Cardiac septum (tissue), 1 donor: ENCODE measurements around the gene STK4. TPM values are rescaled to one million over a fixed set of nuclear protein-coding genes. Genes with fewer than 3 reads are reported as not detected.
"Not testable (repeated sequence)": the region's sequence is repeated elsewhere in the genome, so short reads cannot be mapped to it uniquely, and the experiment has no call there.

Source experiments
- DNase-seq: peaks from one replicate; pipeline ENCODE4 v3.0.0-alpha.2; 2020; ENCODE audit warnings: low spot score
- intact Hi-C: fragments of 100-400 bp; cut with DNase I; formaldehyde crosslinking; loops from one replicate; pipeline ENCODE4 v1.14.0; 2022
- total RNA-seq: library from RNA; stranded (reverse); fragmentation: NEBNext Ultra II Directional; extraction: Animal tissue kit (Norgen Biotek cat#: 25700); gene quantifications from one replicate; pipeline ENCODE4 v1.2.1, GENCODE V29; 2021
- donor health status: DM: no; HTN: no; CAD: no.

The STK4 gene
- total RNA-seq, 1 donor from 2014 or later, result 11.3 TPM

DNA sequence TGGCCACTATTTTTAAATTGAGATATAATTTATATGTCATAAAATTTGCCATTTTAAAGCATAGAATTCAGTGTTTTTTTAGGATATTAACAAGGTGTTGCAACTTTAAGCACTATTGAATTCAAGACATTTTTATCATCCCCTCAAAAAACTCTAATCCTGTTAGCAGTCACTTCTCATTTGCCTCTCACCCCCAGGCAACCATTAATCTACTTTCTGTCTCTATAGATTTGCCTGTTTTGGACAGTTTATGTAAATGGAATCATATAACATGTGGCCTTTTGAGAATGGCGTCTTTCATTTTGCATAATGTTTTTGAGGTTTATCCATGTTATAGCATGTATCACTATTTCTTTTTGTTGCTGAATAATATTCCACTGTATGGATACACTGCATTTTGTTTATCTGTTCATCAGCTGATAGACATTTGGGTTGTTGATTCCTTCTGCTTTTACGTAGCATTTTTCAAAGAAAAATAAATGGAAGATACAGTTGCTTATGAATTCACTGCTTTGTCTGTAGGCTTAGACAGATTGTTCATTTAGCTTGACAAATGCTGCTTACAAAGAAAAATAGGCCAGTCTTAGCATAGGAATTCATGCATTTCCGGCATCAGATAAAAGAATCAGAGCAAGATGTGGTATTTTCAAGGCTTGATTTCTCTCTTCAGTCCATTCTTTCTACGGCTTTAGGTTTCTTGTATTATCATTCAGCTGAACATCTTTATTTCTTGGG, 52.9 kb downstream of the STK4 start:
- DNase-seq, result no peak
- intact Hi-C loops, result no loop called here

DNA sequence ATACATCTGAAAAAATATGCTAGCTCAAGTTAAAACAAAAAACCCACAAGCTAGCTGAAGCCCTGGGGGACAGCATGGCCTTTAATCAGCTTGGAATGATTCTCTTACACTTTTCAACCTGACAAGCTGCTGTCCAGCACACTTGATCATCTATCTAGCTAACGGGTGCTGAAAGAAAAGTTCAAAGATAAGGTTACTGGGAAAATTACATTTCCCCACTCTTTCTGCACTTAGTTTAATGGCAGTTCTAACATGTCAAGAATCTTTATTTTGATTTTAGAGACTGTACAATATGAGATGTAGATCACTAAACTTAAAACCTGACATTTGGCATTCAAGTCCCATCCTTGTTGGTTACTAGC, 53.4 kb downstream of the STK4 start:
- intact Hi-C loops, result no loop called here
- DNase-seq, result no peak

DNA sequence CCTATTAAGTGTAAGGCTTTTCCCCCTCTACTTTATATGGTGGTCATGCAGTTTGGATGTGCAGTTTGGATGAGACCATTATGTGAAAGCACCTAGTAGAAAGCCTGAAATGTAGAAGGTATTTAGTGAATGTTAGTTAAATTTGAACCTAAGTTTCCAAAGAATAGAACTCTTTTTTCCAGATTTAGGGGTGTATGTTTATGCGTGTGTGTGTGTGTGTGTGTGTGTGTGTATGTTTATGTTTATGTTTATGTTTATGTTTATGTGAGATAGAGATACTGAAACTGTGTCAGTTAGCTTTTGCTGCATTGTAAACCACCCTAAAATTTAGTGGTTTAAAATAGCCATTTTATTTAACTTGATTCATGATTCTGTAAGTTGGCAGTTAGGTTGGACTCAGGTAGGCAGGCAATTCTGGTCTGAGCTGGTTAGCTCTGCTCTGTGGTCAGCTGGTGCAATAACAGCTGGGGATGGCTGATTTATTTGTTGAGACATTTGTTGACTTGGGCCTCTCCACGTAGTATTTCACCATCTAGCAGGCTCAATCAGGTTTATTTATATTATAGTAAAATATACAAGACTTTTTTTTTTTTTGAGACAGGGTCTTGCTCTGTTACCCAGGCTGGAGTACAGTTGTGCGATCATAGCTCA, 54.0 kb downstream of the STK4 start:
- DNase-seq, result no peak
- intact Hi-C loops, result no loop called here

DNA sequence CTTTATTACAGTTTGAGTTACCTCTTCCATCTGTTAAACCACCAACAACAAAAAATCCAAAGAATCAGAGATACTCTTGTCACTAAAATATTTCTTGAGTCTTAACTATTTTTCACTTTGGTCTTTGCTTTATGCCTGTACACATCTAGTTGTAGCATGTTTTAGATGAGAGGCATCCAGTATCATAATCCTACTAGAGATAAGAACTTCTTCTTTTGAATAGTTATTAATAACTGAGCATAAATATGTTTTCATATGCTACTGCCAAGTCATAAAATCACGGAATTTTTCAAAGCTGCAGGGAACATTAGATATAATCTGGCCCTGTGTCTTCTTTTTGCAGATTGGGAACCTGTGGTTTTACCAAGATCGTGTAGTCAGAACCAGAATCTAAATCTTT, 55.3 kb downstream of the STK4 start:
- intact Hi-C loops, result no loop called here
- no peak for DNase-seq

DNA sequence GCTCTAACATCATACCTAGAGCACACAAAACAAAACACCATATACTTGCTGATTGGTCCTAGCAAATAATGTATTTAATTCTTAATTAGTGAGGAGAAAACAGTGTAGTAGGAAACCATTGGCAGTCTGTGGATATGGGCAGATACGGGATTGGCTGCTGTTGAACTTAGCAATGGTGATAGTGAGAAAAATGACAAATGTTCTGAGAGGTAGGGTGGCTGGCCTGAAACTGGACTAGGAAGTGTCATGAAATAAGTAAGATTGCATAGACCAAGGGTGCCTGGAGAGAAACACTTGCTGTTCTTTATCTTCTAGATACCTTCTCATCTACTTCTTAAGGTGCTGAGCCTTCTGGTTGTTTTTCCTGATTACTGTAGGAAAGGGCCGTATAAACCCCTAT, 56.8 kb downstream of the STK4 start:
- intact Hi-C loops, DNase-seq: not testable (repeated sequence)

- DNase-seq, result no peak
Measured at GRCh38 chr20:45028424-45029136, 62.3 kb downstream of the STK4 start.

DNA sequence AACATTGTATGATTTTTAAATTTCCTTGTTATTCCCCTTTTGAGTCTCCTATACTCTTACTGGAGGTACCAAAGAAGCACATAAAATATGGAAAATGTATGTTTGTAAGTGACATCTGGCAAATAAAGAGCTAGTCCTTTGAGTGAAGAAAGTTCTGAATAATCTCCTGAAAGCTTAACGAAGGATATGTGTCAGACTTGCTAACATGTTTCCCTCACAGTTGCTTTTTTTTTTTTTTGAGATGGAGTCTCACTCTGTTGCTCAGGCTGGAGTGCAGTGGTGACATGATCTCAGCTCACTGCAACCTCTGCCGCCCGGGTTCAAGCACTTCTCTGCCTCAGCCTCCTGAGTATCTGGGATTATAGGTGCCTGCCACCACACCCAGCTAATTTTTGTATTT, 63.6 kb downstream of the STK4 start:
- DNase-seq, result no peak
- intact Hi-C loops, result no loop called here

More at GRCh38 chr20:45028424-45029136, 62.3 kb downstream of the STK4 start:
- intact Hi-C loops, result no loop called here

DNA sequence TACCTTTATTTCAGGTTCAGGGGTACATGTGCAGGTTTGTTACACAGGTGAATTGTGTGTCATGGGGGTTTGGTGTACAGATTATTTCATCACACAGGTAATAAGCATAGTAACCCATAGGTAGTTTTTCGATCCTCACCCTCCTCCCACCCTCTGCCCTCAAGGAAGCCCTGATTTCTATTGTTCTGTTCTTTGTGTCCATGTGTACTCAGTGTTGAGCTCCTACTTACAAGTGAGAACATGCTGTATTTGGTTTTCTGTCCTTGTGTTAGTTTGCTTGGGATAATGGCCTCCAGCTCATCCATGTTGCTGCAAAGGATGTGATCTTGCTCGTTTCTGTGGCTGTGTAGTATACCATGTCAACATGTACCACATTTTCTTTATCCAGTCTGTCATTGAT, 66.0 kb downstream of the STK4 start:
- no peak for DNase-seq
- intact Hi-C loops, result no loop called here

DNA sequence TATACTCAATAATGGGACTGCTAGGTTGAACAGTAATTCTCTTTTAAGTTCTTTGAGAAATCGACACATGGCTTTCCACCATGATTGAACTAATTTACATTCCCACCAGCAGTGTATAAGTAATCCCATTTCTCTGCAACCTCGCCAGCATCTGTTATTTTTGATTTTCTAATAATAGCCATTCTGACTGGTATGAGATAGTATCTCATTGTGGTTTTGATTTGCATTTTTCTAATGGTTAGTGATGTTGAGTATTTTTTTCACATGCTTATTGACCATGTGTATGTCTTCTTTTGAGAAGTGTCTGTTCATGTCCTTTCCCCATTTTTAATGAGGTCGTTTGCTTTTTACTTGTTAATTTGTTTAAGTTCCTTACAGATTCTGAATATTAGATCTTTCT, 66.5 kb downstream of the STK4 start:
- intact Hi-C loops, result no loop called here
- no peak for DNase-seq

GRCh38 chr20:45034436-45034835, 68.1 kb downstream of the STK4 start:
- intact Hi-C loops, result no loop called here
- DNase-seq, result no peak

DNA sequence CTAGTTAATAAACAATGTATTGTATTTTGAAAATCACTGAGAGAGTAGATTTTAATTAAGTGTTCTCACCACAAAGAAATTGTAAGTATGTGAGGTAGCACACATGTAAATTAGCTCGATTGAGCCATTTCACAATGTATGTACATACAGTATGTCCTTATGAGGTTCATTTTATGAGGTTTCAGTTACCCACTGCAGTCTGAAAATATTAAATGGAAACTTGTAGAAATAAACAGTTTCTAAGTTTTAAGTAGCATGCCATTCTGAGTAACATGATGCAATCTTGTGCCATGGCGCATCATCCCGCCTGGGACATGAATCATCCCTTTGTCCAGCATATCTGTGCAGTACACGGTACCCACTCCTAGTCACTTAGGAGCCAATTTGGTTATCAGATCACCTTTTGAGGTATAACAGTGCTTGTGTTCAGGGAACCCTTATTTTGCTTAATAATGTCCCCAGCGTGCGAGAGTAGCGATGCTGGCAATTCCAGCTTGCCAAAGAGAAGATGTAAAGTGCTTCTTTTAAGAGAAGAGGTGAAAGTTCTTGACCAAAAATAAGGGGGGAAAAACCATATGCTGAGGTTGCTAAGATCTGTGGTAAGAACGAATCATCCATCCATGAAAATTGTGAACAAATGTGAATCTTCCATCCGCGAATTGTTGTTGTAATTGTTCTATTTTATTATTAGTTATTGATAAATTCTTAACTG, 69.9 kb downstream of the STK4 start:
- DNase-seq, result no peak
- intact Hi-C loops, result no loop called here

DNA sequence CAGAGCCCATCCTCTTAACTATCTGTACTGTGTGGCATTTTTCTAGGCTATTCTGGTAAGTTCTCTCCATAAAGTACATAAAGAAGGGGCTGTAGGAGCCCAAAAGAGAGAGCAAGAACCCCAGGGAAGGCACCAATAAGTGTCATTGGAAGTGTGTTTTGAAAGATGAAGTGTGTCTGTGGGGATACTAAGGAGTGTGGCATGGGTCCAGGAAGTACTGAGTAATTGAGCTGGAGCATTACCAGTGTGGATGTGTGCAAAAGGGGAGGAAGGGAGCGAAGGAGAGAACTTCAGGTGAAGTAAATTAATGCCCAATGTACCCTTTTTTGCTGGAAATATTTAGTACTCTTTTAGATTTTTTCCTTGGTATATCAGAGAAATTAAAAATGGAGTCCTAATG, 70.7 kb downstream of the STK4 start:
- DNase-seq, result no peak
- intact Hi-C loops, result no loop called here

DNA sequence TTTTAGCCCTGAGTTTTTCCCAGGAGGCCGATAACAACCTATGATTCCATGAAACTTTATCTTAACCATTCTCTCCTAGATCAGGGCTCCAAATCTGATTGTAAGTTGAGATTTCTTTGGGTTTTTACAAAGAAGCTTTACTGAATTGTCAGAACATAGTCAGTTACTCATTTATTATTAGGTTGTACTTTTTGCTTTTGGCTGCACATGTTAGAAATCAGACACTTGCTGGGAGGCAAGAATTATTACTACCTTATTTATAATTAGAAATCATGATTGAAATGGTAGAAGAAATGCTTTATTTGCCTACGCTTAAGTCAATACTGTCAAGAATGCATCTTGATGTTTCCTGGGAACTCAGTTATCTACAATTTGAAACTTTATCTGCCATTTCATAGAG, 71.3 kb downstream of the STK4 start:
- DNase-seq, result no peak
- intact Hi-C loops, result no loop called here

GRCh38 chr20:45038745-45039474, 72.6 kb downstream of the STK4 start:
- intact Hi-C loops, result no loop called here
- DNase-seq, result no peak

GRCh38 chr20:45039475-45039820, 73.1 kb downstream of the STK4 start:
- intact Hi-C loops, result no loop called here
- no peak for DNase-seq

GRCh38 chr20:45041464-45042337, 75.4 kb downstream of the STK4 start:
- DNase-seq, result no peak
- intact Hi-C loops, result loop anchor here (5.0 kb wide), 1 partner anchor 251 kb away; no protein-coding TSS in a partner anchor

DNA sequence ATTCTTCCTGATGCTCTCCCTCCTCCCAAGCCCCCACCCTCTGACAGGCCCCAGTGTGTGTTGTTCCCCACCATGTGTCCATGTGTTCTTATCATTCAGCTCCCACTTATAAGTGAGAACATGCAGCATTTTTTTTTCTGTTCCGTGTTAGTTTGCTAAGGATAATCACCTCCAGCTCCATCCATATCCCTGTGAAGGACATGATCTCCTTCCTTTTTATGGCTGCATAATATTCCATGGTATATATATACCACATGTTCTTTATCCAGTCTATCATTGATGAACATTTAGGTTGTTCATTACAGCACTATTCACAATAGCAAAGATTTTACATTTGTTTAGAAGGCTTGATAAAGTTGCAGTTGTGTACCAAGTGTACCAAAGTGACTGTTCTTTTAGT, 76.7 kb downstream of the STK4 start:
- intact Hi-C loops, result loop anchor here (5.0 kb wide), 1 partner anchor 249 kb away; no protein-coding TSS in a partner anchor
- DNase-seq, result no peak

GRCh38 chr20:45044084-45044573, 77.8 kb downstream of the STK4 start:
- no peak for DNase-seq
- intact Hi-C loops, result loop anchor here (5.0 kb wide), 1 partner anchor 248 kb away; no protein-coding TSS in a partner anchor
